HL-60 (cell line): ENCODE measurements around the gene PRRG3.

Experiments used
- DNase-seq, 2 experiments: peaks; one replicate each; pipeline ENCODE4 v3.0.0-alpha.2; 2010 to 2020; ENCODE audit warnings: low read depth in 1 of 2, low spot score in 1 of 2
- H3K27ac ChIP-seq: fragments of 250-450 bp; sonication (Bioruptor Pico); replicated peaks from 2 replicates; pipeline ENCODE4 v1.5.1; 2020; ENCODE audit warnings: mild to moderate bottlenecking, moderate library complexity
- H3K27me3 ChIP-seq: fragments of 250-450 bp; sonication (Bioruptor Pico); 2 replicates; pipeline ENCODE4 v1.5.1; 2021; ENCODE audit warnings: mild to moderate bottlenecking, moderate library complexity; ENCODE audit not compliant: insufficient read depth, poor library complexity, severe bottlenecking
- H3K4me3 ChIP-seq: replicated peaks from 2 replicates; pipeline ENCODE4 v1.5.1; 2011; ENCODE audit warnings: mild to moderate bottlenecking, control low read depth, low read length; ENCODE audit not compliant: insufficient read depth
- CTCF ChIP-seq: IDR thresholded peaks from one replicate; pipeline ENCODE4 v1.5.1; 2011; ENCODE audit warnings: low read length, control low read depth, inconsistent platforms; ENCODE audit not compliant: insufficient read depth
- GABPA ChIP-seq: IDR thresholded peaks from 2 replicates; pipeline ENCODE4 v1.6.1; 2012; ENCODE audit warnings: low read depth
- POLR2AphosphoS5 ChIP-seq: IDR thresholded peaks from 2 replicates; pipeline ENCODE4 v1.6.1; 2012; ENCODE audit warnings: low read depth
- REST ChIP-seq: IDR thresholded peaks from 2 replicates; pipeline ENCODE4 v1.6.1; 2012; ENCODE audit warnings: low read depth; ENCODE audit not compliant: insufficient replicate concordance
- SPI1 ChIP-seq: IDR thresholded peaks from 2 replicates; pipeline ENCODE4 v1.6.1; 2012; ENCODE audit warnings: low read depth, mild to moderate bottlenecking, borderline replicate concordance

PRRG3 gene

GRCh38 chrX:151726751-151727150, 31.5 kb downstream of the PRRG3 start:
- no peak for TF ChIP-seq SPI1
- TF ChIP-seq CTCF, result no peak
- TF ChIP-seq REST, result no peak
- TF ChIP-seq GABPA, result no peak
- TF ChIP-seq POLR2AphosphoS5, result no peak
- Histone ChIP-seq H3K27me3 (no peaks in the 10 kb centered on the region), H3K27ac (no peak overlapping the region), H3K4me3 (no peak overlapping the region)
- DNase-seq, result no peak

- Histone ChIP-seq H3K4me3 (no peak overlapping the region), H3K27ac (no peak overlapping the region), H3K27me3 (no peaks in the 10 kb centered on the region)
- no peak for TF ChIP-seq CTCF
- no peak for DNase-seq
Measured at GRCh38 chrX:151727346-151727745, 32.1 kb downstream of the PRRG3 start.

- Histone ChIP-seq H3K4me3 (no peak overlapping the region), H3K27me3 (no peaks in the 10 kb centered on the region), H3K27ac (no peak overlapping the region)
- no peak for DNase-seq
- TF ChIP-seq GABPA (no peak), POLR2AphosphoS5 (no peak), SPI1 (no peak), CTCF (no peak), REST (no peak)
Measured at GRCh38 chrX:151729056-151729725, 33.9 kb downstream of the PRRG3 start.

- H3K27ac ChIP-seq, result no peak within 1 kb of the TSS
- no peak for TF ChIP-seq GABPA
- no peak for TF ChIP-seq REST
- no peak for TF ChIP-seq SPI1
- no peak for TF ChIP-seq POLR2AphosphoS5
- TF ChIP-seq CTCF, result no peak
- no peaks in the 10 kb centered on the region for H3K27me3 ChIP-seq
- no peak for DNase-seq
- H3K4me3 ChIP-seq, result no peak within 1 kb of the TSS
Measured at GRCh38 chrX:151734446-151734845, 39.2 kb downstream of the PRRG3 start, which contains the start of gene CNGA2. Gene CNGA2 (plus strand): TSS chrX:151734746. CDS start chrX:151738484, 3,738 bp downstream.
